HepG2 (cell line): ENCODE measurements around the gene EPHA6. TPM values are rescaled to one million over a fixed set of nuclear protein-coding genes. Genes with fewer than 3 reads are reported as not detected.

Experiments
- ATAC-seq: fragments of 200-7000 bp; cut with Tn5 transposase; 3 replicates; pipeline ENCODE4 v1.9.1; 2020; ENCODE audit warnings: mild to moderate bottlenecking, moderate library complexity
- BruUV-seq: library from RNA; stranded (reverse); fragments of 400-500 nt; replicated peaks from 2 replicates; lab custom pipeline; 2021; lab: Mats Ljungman, UMichigan
- CTCF ChIA-PET: fragments of 300-600 bp; formaldehyde crosslinking; extraction: SDS; loops from one replicate; lab custom pipeline; 2021; ENCODE audit warnings: low total read pairs, inconsistent platforms, low intra/inter-chr PET ratio; lab: Yijun Ruan, JAX
- POLR2A ChIA-PET: fragments of 350-600 bp; sonication (Branson Sonifier 250); formaldehyde crosslinking; loops from one replicate; lab custom pipeline; 2020; ENCODE audit warnings: antibody characterized with exemption, inconsistent platforms; lab: Yijun Ruan, JAX
- DNase-seq: peaks from one replicate; pipeline ENCODE4 v3.0.0-alpha.2; 2015; ENCODE audit warnings: low spot score
- FAIRE-seq: peaks from 3 replicates; lab custom pipeline; 2011; peaks lifted over from hg19 to GRCh38; lab: Jason Lieb, UNC
- H2AFZ ChIP-seq: one replicate; pipeline ENCODE4 v1.6.1; 2011; ENCODE audit warnings: low read length, inconsistent platforms
- H3K27ac ChIP-seq: fragments of 300-600 bp; 3 replicates; pipeline ENCODE4 v1.8.0; 2011; ENCODE audit warnings: mixed run types, mild to moderate bottlenecking, mixed read lengths, low read length, inconsistent platforms; ENCODE audit not compliant: insufficient read depth; ENCODE audit errors: extremely low read length
- H3K27me3 ChIP-seq, 2 experiments: fragments of 200-600 bp in 1 of 2; 2 replicates in 1 of 2; 3 replicates in 1 of 2; pipeline versions ENCODE4 v1.6.0 to v1.8.0; 2011; ENCODE audit warnings: low read length in 2 of 2, mild to moderate bottlenecking in 2 of 2, moderate library complexity in 2 of 2, inconsistent platforms in 1 of 2; ENCODE audit not compliant: insufficient read depth in 2 of 2, control insufficient read depth in 1 of 2
- H3K36me3 ChIP-seq, 2 experiments: fragments of 200-600 bp in 1 of 2; replicated peaks in 1 of 2; 2 replicates in 1 of 2; 3 replicates in 1 of 2; pipeline versions ENCODE4 v1.5.1 to v1.8.0; 2011; ENCODE audit warnings: low read length in 2 of 2, inconsistent platforms in 1 of 2; ENCODE audit not compliant: insufficient read depth in 2 of 2, control insufficient read depth in 1 of 2
- H3K4me1 ChIP-seq: 2 replicates; pipeline ENCODE4 v1.5.1; 2012; ENCODE audit warnings: low read length, inconsistent platforms; ENCODE audit not compliant: insufficient read depth
- H3K4me2 ChIP-seq: 2 replicates; pipeline ENCODE4 v1.6.0; 2011; ENCODE audit warnings: low read depth, low read length, inconsistent platforms
- H3K4me3 ChIP-seq, 3 experiments: fragments of 200-600 bp in 1 of 3; sonication (generic), shearing (Covaris generic) in 1 of 3; replicated peaks in 1 of 3; 2 replicates each; pipeline ENCODE4 v1.5.1; 2011 to 2016; ENCODE audit warnings: low read length in 3 of 3, inconsistent platforms in 2 of 3, low read depth in 2 of 3, mild to moderate bottlenecking in 2 of 3, control low read depth in 1 of 3, mixed read lengths in 1 of 3; ENCODE audit not compliant: insufficient read depth in 1 of 3
- H3K79me2 ChIP-seq: one replicate; pipeline ENCODE4 v1.6.1; 2011; ENCODE audit warnings: low read length, inconsistent platforms; ENCODE audit not compliant: insufficient read depth
- H3K9ac ChIP-seq: 2 replicates; pipeline ENCODE4 v1.6.0; 2011; ENCODE audit warnings: mild to moderate bottlenecking, low read depth, low read length, inconsistent platforms; ENCODE audit not compliant: insufficient read depth
- H3K9me3 ChIP-seq: 2 replicates; pipeline ENCODE4 v1.5.1; 2012; ENCODE audit warnings: mild to moderate bottlenecking, low read length
- H4K20me1 ChIP-seq: 2 replicates; pipeline ENCODE4 v1.6.0; 2011; ENCODE audit warnings: inconsistent platforms, mild to moderate bottlenecking, low read length, moderate library complexity; ENCODE audit not compliant: insufficient read depth
- BATF2 ChIP-seq: sonication (generic); formaldehyde crosslinking; IDR thresholded peaks from 2 replicates; pipeline ENCODE4 v1.8.0; 2022; ENCODE audit warnings: mild to moderate bottlenecking, missing genetic modification reagents, moderate library complexity
- HNRNPUL1 ChIP-seq: fragments of 200-400 bp; formaldehyde crosslinking; IDR thresholded peaks from 2 replicates; pipeline ENCODE4 v1.6.1; 2017; ENCODE audit warnings: low read depth, mild to moderate bottlenecking, low read length, moderate library complexity
- IRX3 ChIP-seq: sonication (generic); formaldehyde crosslinking; IDR thresholded peaks from 2 replicates; pipeline ENCODE4 v1.8.1; 2023; ENCODE audit warnings: mild to moderate bottlenecking, low read depth, missing genetic modification reagents, borderline replicate concordance
- KLF11 ChIP-seq: IDR thresholded peaks from 2 replicates; pipeline ENCODE4 v1.6.1; 2016; ENCODE audit warnings: missing compliant biosample characterization
- MTA3 ChIP-seq: sonication (generic); formaldehyde crosslinking; IDR thresholded peaks from 2 replicates; pipeline ENCODE4 v1.4.0; 2020; ENCODE audit warnings: missing genetic modification reagents
- NFKBIZ ChIP-seq: IDR thresholded peaks from 2 replicates; pipeline ENCODE4 v1.6.1; 2018; ENCODE audit warnings: missing genetic modification reagents, missing compliant biosample characterization
- NR2C2 ChIP-seq: sonication (generic); formaldehyde crosslinking; IDR thresholded peaks from 2 replicates; pipeline ENCODE4 v1.4.0; 2020; ENCODE audit warnings: missing genetic modification reagents, mild to moderate bottlenecking, moderate library complexity, borderline replicate concordance
- NR2F2 ChIP-seq: IDR thresholded peaks from 2 replicates; pipeline ENCODE4 v1.6.1; 2012; ENCODE audit warnings: low read depth, inconsistent platforms, borderline replicate concordance
- PAF1 ChIP-seq: IDR thresholded peaks from 2 replicates; pipeline ENCODE4 v1.6.1; 2016; ENCODE audit warnings: missing genetic modification reagents, missing compliant biosample characterization
- PAWR ChIP-seq: sonication (generic); formaldehyde crosslinking; IDR thresholded peaks from 2 replicates; pipeline ENCODE4 v1.4.0; 2020; ENCODE audit warnings: missing genetic modification reagents, mild to moderate bottlenecking, borderline replicate concordance
- PLSCR1 ChIP-seq: sonication (generic); formaldehyde crosslinking; IDR thresholded peaks from 2 replicates; pipeline ENCODE4 v1.5.0; 2020; ENCODE audit warnings: missing genetic modification reagents, mild to moderate bottlenecking, borderline replicate concordance
- RARG ChIP-seq: sonication (generic); formaldehyde crosslinking; IDR thresholded peaks from 2 replicates; pipeline ENCODE4 v1.4.0; 2020; ENCODE audit warnings: low read depth, mild to moderate bottlenecking, missing genetic modification reagents
- REL ChIP-seq: sonication (generic); formaldehyde crosslinking; conservative IDR thresholded peaks from 2 replicates; pipeline ENCODE4 v1.8.0; 2022; ENCODE audit warnings: mild to moderate bottlenecking, missing genetic modification reagents, moderate library complexity
- ZFP36 ChIP-seq: fragments of 150-350 bp; IDR thresholded peaks from 2 replicates; pipeline ENCODE4 v1.6.1; 2018; ENCODE audit warnings: borderline replicate concordance, low read length, low read depth; ENCODE audit not compliant: partially characterized antibody
- ZKSCAN1 ChIP-seq: fragments of 150-350 bp; IDR thresholded peaks from 2 replicates; pipeline ENCODE4 v1.6.1; 2014; ENCODE audit warnings: low read length
- ZNF282 ChIP-seq: fragments of 450-650 bp; IDR thresholded peaks from 2 replicates; pipeline ENCODE4 v1.6.1; 2018; ENCODE audit not compliant: partially characterized antibody
- ZNF720 ChIP-seq: sonication (generic); formaldehyde crosslinking; IDR thresholded peaks from 2 replicates; pipeline ENCODE4 v1.4.0; 2020; ENCODE audit warnings: missing genetic modification reagents
- WGBS: methylation state at CpG from one replicate; pipeline ENCODE4 v1.1.6; 2017; ENCODE audit warnings: low lambda C conversion rate; 5-methylcytosine and 5-hydroxymethylcytosine counted together
- in situ Hi-C: cut with HindIII; loops from 2 replicates; pipeline ENCODE4 v1.10.0; 2017; ENCODE audit warnings: low pct_unique_long_range_greater_than_20kb; ENCODE audit not compliant: extremely low pct_ligation_motif_present
- intact Hi-C: fragments of 100-400 bp; cut with micrococcal nuclease; formaldehyde crosslinking; loops from one replicate; pipeline ENCODE4 v1.10.0; 2022; ENCODE audit not compliant: unreplicated experiment
- polyA plus RNA-seq, 8 experiments: library from polyadenylated mRNA; depleted of rRNA in 3 of 8; stranded (reverse) in 7 of 8; unstranded in 1 of 8; fragments of >200 nt; fragmentation: Illumina TruSeq in 4 of 8; extraction: Trizol in 4 of 8; gene quantifications; 2 replicates each; pipeline versions ENCODE4 v1.2.1 to v1.2.3, GENCODE V29; 2011 to 2016; ENCODE audit warnings: low read depth in 4 of 8, missing spikeins in 1 of 8, mixed read lengths in 1 of 8; ENCODE audit not compliant: insufficient read depth in 1 of 8
- total RNA-seq, 5 experiments: library from RNA; depleted of rRNA; stranded (reverse); fragments of >200 nt; fragmentation: Illumina TruSeq; extraction: Trizol; gene quantifications; 2 replicates each; pipeline ENCODE4 v1.2.3, GENCODE V29; 2016; ENCODE audit warnings: low read depth in 1 of 5
- TF ChIP-seq, protein P1 (sequence below): sonication (generic); formaldehyde crosslinking; IDR thresholded peaks from 2 replicates; pipeline ENCODE4 v1.4.0; 2020; ENCODE audit warnings: missing genetic modification reagents, low read depth, mild to moderate bottlenecking, borderline replicate concordance
- TF ChIP-seq, protein P2 (sequence below): sonication (generic); formaldehyde crosslinking; IDR thresholded peaks from 2 replicates; pipeline ENCODE4 v1.5.1; 2020; ENCODE audit warnings: missing genetic modification reagents, mild to moderate bottlenecking, borderline replicate concordance

EPHA6 gene
- total and polyA plus RNA-seq, 2 of the 13 experiments (the other 11 are each of a cell fraction or from before 2014, with no cell fraction given) = not detected

DNA sequence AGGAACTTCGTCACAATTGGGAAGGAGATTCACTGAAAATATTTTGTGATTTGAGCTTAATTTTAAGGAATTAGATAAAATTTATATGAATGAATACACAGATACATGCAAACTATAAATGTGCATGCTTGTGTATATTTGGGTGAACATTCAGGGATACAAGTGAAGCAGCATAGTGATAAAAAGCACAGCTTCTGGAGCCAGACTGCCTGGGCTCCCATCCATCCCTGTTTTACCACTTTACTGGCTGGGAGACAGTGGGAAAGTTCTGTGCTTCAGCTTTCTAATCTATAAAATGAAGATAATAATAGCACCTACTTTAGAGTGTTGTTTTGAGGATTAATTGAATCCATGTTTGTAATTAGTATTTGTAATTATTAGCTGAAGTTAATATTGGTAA, 8.1 kb upstream of the EPHA6 start:
- no TSS peak for BruUV-seq
- CTCF ChIA-PET = no interaction called here
- no peak for TF ChIP-seq HNRNPUL1
- TF ChIP-seq NR2C2 = no peak
- TF ChIP-seq PLSCR1 = no peak
- TF ChIP-seq PAF1 (CRISPR knock-in tag) = no peak
- TF ChIP-seq IRX3 (CRISPR knock-in tag) = no peak
- no peak for TF ChIP-seq RARG (CRISPR knock-in tag)
- no peak for TF ChIP-seq KLF11 (CRISPR knock-in tag)
- no peak for TF ChIP-seq REL (CRISPR knock-in tag)
- no peak for TF ChIP-seq BATF2
- TF ChIP-seq PAWR = no peak
- TF ChIP-seq, protein P1, sequence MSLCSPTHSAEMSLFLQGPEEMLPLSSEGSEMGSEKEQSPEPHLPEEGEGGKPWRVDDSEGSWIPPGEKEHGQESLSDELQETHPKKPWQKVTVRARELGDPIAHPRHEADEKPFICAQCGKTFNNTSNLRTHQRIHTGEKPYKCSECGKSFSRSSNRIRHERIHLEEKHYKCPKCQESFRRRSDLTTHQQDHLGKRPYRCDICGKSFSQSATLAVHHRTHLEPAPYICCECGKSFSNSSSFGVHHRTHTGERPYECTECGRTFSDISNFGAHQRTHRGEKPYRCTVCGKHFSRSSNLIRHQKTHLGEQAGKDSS = no peak
- TF ChIP-seq, protein P2, sequence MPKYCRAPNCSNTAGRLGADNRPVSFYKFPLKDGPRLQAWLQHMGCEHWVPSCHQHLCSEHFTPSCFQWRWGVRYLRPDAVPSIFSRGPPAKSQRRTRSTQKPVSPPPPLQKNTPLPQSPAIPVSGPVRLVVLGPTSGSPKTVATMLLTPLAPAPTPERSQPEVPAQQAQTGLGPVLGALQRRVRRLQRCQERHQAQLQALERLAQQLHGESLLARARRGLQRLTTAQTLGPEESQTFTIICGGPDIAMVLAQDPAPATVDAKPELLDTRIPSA = no peak
- TF ChIP-seq ZNF282 = no peak
- no peak for TF ChIP-seq ZKSCAN1
- no peak for TF ChIP-seq ZNF720 (CRISPR knock-in tag)
- no peak for TF ChIP-seq NFKBIZ (CRISPR knock-in tag)
- no peak for TF ChIP-seq NR2F2
- TF ChIP-seq MTA3 (CRISPR knock-in tag) = no peak
- no peak for TF ChIP-seq ZFP36
- TF ChIP-seq, all 625 proteins: peak for 0

More for the DNA sequence above, 8.1 kb upstream of the EPHA6 start:
- in situ Hi-C loops = no loop called here
- WGBS = 3% methylated on average over 1 of the region's 1 CpG
- FAIRE-seq (no peak), ATAC-seq (no peak), DNase-seq (no peak)
- Histone ChIP-seq H3K4me1 (no peaks in the 10 kb centered on the region), H3K36me3 (no peaks in the 10 kb centered on the region), H3K27ac (no peak overlapping the region), H3K9ac (no peak overlapping the region), H2AFZ (no peak overlapping the region), H4K20me1 (no peaks in the 10 kb centered on the region), H3K79me2 (no peaks in the 10 kb centered on the region), H3K4me2 (no peak overlapping the region), H3K27me3 (no peaks in the 10 kb centered on the region; a peak in 1 of 5 replicates), H3K9me3 (no peaks in the 10 kb centered on the region), H3K4me3 (no peak overlapping the region)
- POLR2A ChIA-PET = no interaction called here
- intact Hi-C loops = no loop called here
